ENCODE results near the gene MAST3.

GRCh38 chr19:18108897-18109296 lies 11.3 kb downstream of the MAST3 start:
- no peak for TF ChIP-seq SMC3 (conservative IDR thresholded peaks at IDR 0.05; ENCODE audit: poor library complexity)
- no peak for TF ChIP-seq CTCF (IDR thresholded peaks at IDR 0.05; ENCODE audit: poor library complexity, severe bottlenecking)
- no peak for TF ChIP-seq EP300 (conservative IDR thresholded peaks at IDR 0.05; ENCODE audit: poor library complexity, severe bottlenecking)
- no peak for TF ChIP-seq REST (IDR thresholded peaks at IDR 0.05; ENCODE audit: borderline replicate concordance)
- TF ChIP-seq EZH2 (IDR thresholded peaks at IDR 0.05; ENCODE audit: borderline replicate concordance, insufficient read depth, low read length, poor library complexity, severe bottlenecking), result no peak
